IMR-90 (cell line): ENCODE results near the gene TEKT5. TPM values are rescaled to one million over a fixed set of nuclear protein-coding genes. Genes with fewer than 3 reads are reported as not detected.

ENCODE experiments used
- ATAC-seq: fragments of 200-7000 bp; cut with Tn5 transposase; 2 replicates; pipeline ENCODE4 v1.9.1; 2020; ENCODE audit warnings: low read depth, mild to moderate bottlenecking, moderate library complexity
- BruUV-seq: library from RNA; stranded (reverse); fragments of 400-500 nt; replicated peaks from 2 replicates; lab custom pipeline; 2021; lab: Mats Ljungman, UMichigan
- CTCF ChIA-PET: fragments of 300-600 bp; formaldehyde crosslinking; extraction: SDS; loops from one replicate; lab custom pipeline; 2021; ENCODE audit warnings: antibody characterized with exemption; lab: Yijun Ruan, JAX
- POLR2A ChIA-PET: fragments of 300-600 bp; sonication (Branson Sonifier 250); formaldehyde crosslinking; loops from one replicate; lab custom pipeline; 2022; ENCODE audit warnings: antibody characterized with exemption; ENCODE audit not compliant: unreplicated experiment; lab: Charles Lee
- DNase-seq: peaks from one replicate; pipeline ENCODE4 v3.0.0; 2013
- H2AFZ ChIP-seq: replicated peaks from 2 replicates; pipeline ENCODE3; 2013; ENCODE audit warnings: low read length, mild to moderate bottlenecking; ENCODE audit not compliant: poor library complexity
- H2AK5ac ChIP-seq: 2 replicates; pipeline ENCODE4 v1.6.1; 2013; ENCODE audit warnings: low read depth, low read length, inconsistent platforms
- H2AK9ac ChIP-seq: replicated peaks from 2 replicates; pipeline ENCODE3; 2013; ENCODE audit warnings: mild to moderate bottlenecking, low read depth, low read length, moderate library complexity; ENCODE audit not compliant: poor library complexity
- H2BK120ac ChIP-seq: 2 replicates; pipeline ENCODE4 v1.6.1; 2013; ENCODE audit warnings: low read depth, low read length, inconsistent platforms
- H2BK15ac ChIP-seq: 3 replicates; pipeline ENCODE4 v1.6.1; 2013; ENCODE audit warnings: low read depth, low read length, inconsistent platforms
- H2BK20ac ChIP-seq: 2 replicates; pipeline ENCODE4 v1.6.1; 2013; ENCODE audit warnings: low read depth, mild to moderate bottlenecking, inconsistent platforms, low read length, moderate library complexity
- H2BK5ac ChIP-seq: 2 replicates; pipeline ENCODE4 v1.6.1; 2013; ENCODE audit warnings: mild to moderate bottlenecking, low read depth, low read length, inconsistent platforms; ENCODE audit not compliant: poor library complexity, severe bottlenecking
- H3K14ac ChIP-seq: replicated peaks from 2 replicates; pipeline ENCODE4 v1.6.1; 2013; ENCODE audit warnings: low read depth, low read length, inconsistent platforms
- H3K18ac ChIP-seq: 2 replicates; pipeline ENCODE4 v1.6.1; 2013; ENCODE audit warnings: low read depth, low read length, control low read depth
- H3K23ac ChIP-seq: 2 replicates; pipeline ENCODE4 v1.6.1; 2013; ENCODE audit warnings: low read depth, low read length, inconsistent platforms
- H3K27ac ChIP-seq: 2 replicates; pipeline ENCODE4 v1.5.1; 2013; ENCODE audit warnings: mild to moderate bottlenecking, control low read depth, low read length; ENCODE audit not compliant: insufficient read depth
- H3K27me3 ChIP-seq: 2 replicates; pipeline ENCODE4 v1.6.1; 2013; ENCODE audit warnings: low read length; ENCODE audit not compliant: control insufficient read depth, insufficient read depth
- H3K36me3 ChIP-seq: 2 replicates; pipeline ENCODE4 v1.6.1; 2013; ENCODE audit warnings: low read length, mixed read lengths; ENCODE audit not compliant: control insufficient read depth, insufficient read depth
- H3K4ac ChIP-seq: 2 replicates; pipeline ENCODE4 v1.6.1; 2013; ENCODE audit warnings: low read depth, low read length, inconsistent platforms
- H3K4me1 ChIP-seq: 2 replicates; pipeline ENCODE4 v1.6.1; 2013; ENCODE audit warnings: low read length, mixed read lengths; ENCODE audit not compliant: control insufficient read depth, insufficient read depth
- H3K4me2 ChIP-seq: 2 replicates; pipeline ENCODE4 v1.6.1; 2013; ENCODE audit warnings: low read depth, mild to moderate bottlenecking, control low read depth, low read length, moderate library complexity
- H3K4me3 ChIP-seq: 2 replicates; pipeline ENCODE4 v1.5.1; 2013; ENCODE audit warnings: low read depth, mild to moderate bottlenecking, control low read depth, low read length, moderate library complexity; ENCODE audit not compliant: insufficient read depth
- H3K56ac ChIP-seq: 2 replicates; pipeline ENCODE4 v1.6.1; 2013; ENCODE audit warnings: low read length, inconsistent platforms; ENCODE audit not compliant: insufficient read depth; ENCODE audit errors: extremely low read depth
- H3K79me1 ChIP-seq, 2 experiments: 2 replicates each; pipeline ENCODE4 v1.6.1; 2013; ENCODE audit warnings: low read length in 2 of 2, inconsistent platforms in 1 of 2, low read depth in 1 of 2
- H3K9ac ChIP-seq: 2 replicates; pipeline ENCODE4 v1.6.1; 2013; ENCODE audit warnings: low read depth, low read length, control low read depth
- H3K9me1 ChIP-seq: 2 replicates; pipeline ENCODE4 v1.6.1; 2013; ENCODE audit warnings: low read length, inconsistent platforms; ENCODE audit not compliant: insufficient read depth
- H3K9me3 ChIP-seq: 2 replicates; pipeline ENCODE4 v1.6.1; 2013; ENCODE audit warnings: low read length; ENCODE audit not compliant: control insufficient read depth, insufficient read depth
- H4K20me1 ChIP-seq: 2 replicates; pipeline ENCODE4 v1.6.1; 2013; ENCODE audit warnings: low read length, inconsistent platforms; ENCODE audit not compliant: insufficient read depth
- H4K5ac ChIP-seq: 2 replicates; pipeline ENCODE4 v1.6.1; 2013; ENCODE audit warnings: mild to moderate bottlenecking, low read depth, low read length, control low read depth
- H4K8ac ChIP-seq, 2 experiments: 2 replicates each; pipeline ENCODE4 v1.6.1; 2013; ENCODE audit warnings: low read depth in 2 of 2, low read length in 2 of 2, control low read depth in 1 of 2, inconsistent platforms in 1 of 2
- H4K91ac ChIP-seq: 2 replicates; pipeline ENCODE4 v1.6.1; 2013; ENCODE audit warnings: low read depth, low read length, inconsistent platforms; ENCODE audit not compliant: insufficient read depth
- BHLHE40 ChIP-seq: fragments of 150-350 bp; IDR thresholded peaks from 2 replicates; pipeline ENCODE4 v1.6.1; 2016; ENCODE audit warnings: mild to moderate bottlenecking, low read depth, low read length
- CEBPB ChIP-seq: IDR thresholded peaks from 2 replicates; pipeline ENCODE4 v1.6.1; 2012; ENCODE audit warnings: low read depth, low read length, improper control_type of control experiment
- MAFK ChIP-seq: IDR thresholded peaks from 2 replicates; pipeline ENCODE4 v1.6.1; 2012; ENCODE audit warnings: low read depth, low read length, improper control_type of control experiment
- MAZ ChIP-seq: IDR thresholded peaks from 2 replicates; pipeline ENCODE4 v1.6.1; 2012; ENCODE audit warnings: low read depth, mild to moderate bottlenecking, low read length, improper control_type of control experiment, moderate library complexity, borderline replicate concordance
- RAD21 ChIP-seq: IDR thresholded peaks from 2 replicates; pipeline ENCODE4 v1.6.1; 2012; ENCODE audit warnings: low read length, improper control_type of control experiment
- SMC3 ChIP-seq: fragments of 150-350 bp; IDR thresholded peaks from 2 replicates; pipeline ENCODE4 v1.6.1; 2016; ENCODE audit warnings: low read depth, mild to moderate bottlenecking, antibody characterized with exemption, low read length, moderate library complexity
- WGBS, 2 experiments: methylation state at CpG; one replicate each; pipeline versions ENCODE4 v1.1.5 to v1.1.7; 2013; ENCODE audit warnings: missing lambda C conversion rate in 2 of 2; ENCODE audit not compliant: insufficient read length in 1 of 2; ENCODE audit errors: extremely low coverage in 2 of 2; 5-methylcytosine and 5-hydroxymethylcytosine counted together
- dilution Hi-C: fragments of 300-500 bp; cut with HindIII; formaldehyde crosslinking; loops from one replicate; pipeline ENCODE4 v1.14.3; 2018; ENCODE audit warnings: low sequenced_read_pairs; ENCODE audit not compliant: unreplicated experiment
- in situ Hi-C: fragments of 300-500 bp; cut with MboI; formaldehyde crosslinking; loops from 3 replicates; pipeline ENCODE4 v1.14.3; 2019; ENCODE audit warnings: low sequenced_read_pairs, inconsistent platforms, mixed read lengths
- intact Hi-C: fragments of 100-400 bp; cut with micrococcal nuclease; formaldehyde crosslinking; loops from 2 replicates; pipeline ENCODE4 v1.10.0; 2022
- polyA plus RNA-seq, 3 experiments: library from polyadenylated mRNA; depleted of rRNA; stranded (reverse); fragments of >200 nt; gene quantifications; 2 replicates each; pipeline ENCODE4 v1.2.3, GENCODE V29; 2012; ENCODE audit warnings: low replicate concordance in 1 of 3
- total RNA-seq: library from RNA; depleted of rRNA; stranded (reverse); fragments of >200 nt; gene quantifications from 2 replicates; pipeline ENCODE4 v1.2.3, GENCODE V29; 2012
- TF ChIP-seq, protein P1 (sequence below): conservative IDR thresholded peaks from 2 replicates; pipeline ENCODE4 v1.5.1; 2012; ENCODE audit warnings: mild to moderate bottlenecking, low read depth, low read length, improper control_type of control experiment

The TEKT5 gene
- total and polyA plus RNA-seq, 2 of the 4 experiments (the other 2 are of a cell fraction): 0.17 TPM; not detected in 1

DNA sequence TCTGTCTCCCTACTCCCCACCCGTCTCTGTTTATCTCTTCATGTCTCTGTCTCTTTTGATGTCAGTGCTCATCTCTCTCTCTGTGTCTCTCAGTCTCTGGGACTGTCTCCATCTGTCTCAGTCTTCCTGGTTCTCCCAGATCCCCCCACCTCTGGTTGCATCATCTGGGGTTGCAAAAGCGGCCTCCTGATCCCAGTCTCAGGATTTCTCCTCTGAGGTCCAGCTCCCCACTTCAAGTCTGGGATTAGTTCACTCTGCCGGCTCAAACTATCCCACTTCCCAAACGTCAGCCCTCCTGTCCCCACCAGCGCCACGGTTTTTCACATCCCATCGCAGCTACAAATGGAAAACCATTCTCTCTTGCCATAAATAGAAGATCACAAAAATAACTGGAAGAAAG is 9.0 kb downstream of the TEKT5 start:
- in situ Hi-C loops (no loop called here), dilution Hi-C loops (no loop called here), intact Hi-C loops (no loop called here)
- Histone ChIP-seq H2BK20ac (no peak overlapping the region), H3K27ac (no peak overlapping the region), H3K4me1 (no peaks in the 10 kb centered on the region), H3K4me2 (no peak overlapping the region), H2BK5ac (no peak overlapping the region), H3K9me3 (no peaks in the 10 kb centered on the region), H4K5ac (no peak overlapping the region), H2AFZ (no peak overlapping the region), H3K27me3 (peaks cover 1% of the 10 kb centered on the region; the same call in 1 of the 2 replicates), H2AK5ac (no peak overlapping the region), H3K9me1 (no peaks in the 10 kb centered on the region), H3K56ac (no peak overlapping the region), H3K23ac (no peak overlapping the region), H2BK15ac (no peak overlapping the region), H3K4me3 (no peak overlapping the region), H4K91ac (no peak overlapping the region), H2BK120ac (no peak overlapping the region), H4K8ac (no peak overlapping the region), H2AK9ac (no peak overlapping the region), H3K9ac (no peak overlapping the region), H3K18ac (no peak overlapping the region), H4K20me1 (no peaks in the 10 kb centered on the region), H3K79me1 (no peaks in the 10 kb centered on the region), H3K4ac (no peak overlapping the region), H3K14ac (no peak overlapping the region), H3K36me3 (no peaks in the 10 kb centered on the region)
- WGBS, 2 experiments: 69% methylated on average over 3 of the region's 7 CpGs; no CpG with 5 or more reads in 1 of the 2 experiments
- DNase-seq: no peak
- POLR2A ChIA-PET: no interaction called here
- CTCF ChIA-PET: interaction anchor here (0.6 kb wide), 1 partner anchor 85 kb away, joined by 3 read pairs; no protein-coding TSS in a partner anchor
- no peak for ATAC-seq
- BruUV-seq: no TSS peak
- no peak for TF ChIP-seq RAD21
- TF ChIP-seq BHLHE40: no peak
- no peak for TF ChIP-seq SMC3
- TF ChIP-seq CEBPB: no peak
- no peak for TF ChIP-seq MAFK
- TF ChIP-seq, protein P1, sequence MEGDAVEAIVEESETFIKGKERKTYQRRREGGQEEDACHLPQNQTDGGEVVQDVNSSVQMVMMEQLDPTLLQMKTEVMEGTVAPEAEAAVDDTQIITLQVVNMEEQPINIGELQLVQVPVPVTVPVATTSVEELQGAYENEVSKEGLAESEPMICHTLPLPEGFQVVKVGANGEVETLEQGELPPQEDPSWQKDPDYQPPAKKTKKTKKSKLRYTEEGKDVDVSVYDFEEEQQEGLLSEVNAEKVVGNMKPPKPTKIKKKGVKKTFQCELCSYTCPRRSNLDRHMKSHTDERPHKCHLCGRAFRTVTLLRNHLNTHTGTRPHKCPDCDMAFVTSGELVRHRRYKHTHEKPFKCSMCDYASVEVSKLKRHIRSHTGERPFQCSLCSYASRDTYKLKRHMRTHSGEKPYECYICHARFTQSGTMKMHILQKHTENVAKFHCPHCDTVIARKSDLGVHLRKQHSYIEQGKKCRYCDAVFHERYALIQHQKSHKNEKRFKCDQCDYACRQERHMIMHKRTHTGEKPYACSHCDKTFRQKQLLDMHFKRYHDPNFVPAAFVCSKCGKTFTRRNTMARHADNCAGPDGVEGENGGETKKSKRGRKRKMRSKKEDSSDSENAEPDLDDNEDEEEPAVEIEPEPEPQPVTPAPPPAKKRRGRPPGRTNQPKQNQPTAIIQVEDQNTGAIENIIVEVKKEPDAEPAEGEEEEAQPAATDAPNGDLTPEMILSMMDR: no peak
- TF ChIP-seq MAZ: no peak
